ENCODE results near the gene FBXO7. TPM values are rescaled to one million over a fixed set of nuclear protein-coding genes. Genes with fewer than 3 reads are reported as not detected.

The FBXO7 gene
- total RNA-seq, 1 experiment from 2014 or later: 75.7 TPM

DNA sequence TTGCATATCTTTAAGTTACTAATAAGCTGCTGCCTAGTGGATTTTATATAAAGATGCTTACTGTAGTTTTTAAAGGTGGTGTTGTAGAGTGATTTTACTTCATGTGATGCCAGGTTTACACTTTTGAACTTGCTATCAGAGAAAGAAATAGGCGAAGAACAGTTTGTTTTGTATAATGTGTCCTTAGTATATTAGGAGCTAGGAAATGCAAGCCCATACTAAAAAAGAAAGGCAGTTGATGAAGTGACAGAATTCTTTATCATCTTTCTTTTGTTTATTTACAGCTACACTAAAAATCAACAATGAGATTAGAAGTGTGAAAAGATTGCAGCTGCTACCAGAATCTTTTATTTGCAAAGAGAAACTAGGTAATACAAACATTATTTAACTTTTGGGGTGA lies 12.8 kb downstream of the FBXO7 start:
- Mint-ChIP-seq H3K27ac (ENCODE audit: unreplicated experiment) (no peak overlapping the region), H3K4me1 (ENCODE audit: low read depth, unreplicated experiment) (no peaks in the 10 kb centered on the region), H3K4me3 (ENCODE audit: low read depth, unreplicated experiment) (no peak overlapping the region), H3K27me3 (ENCODE audit: unreplicated experiment) (no peaks in the 10 kb centered on the region), H3K36me3 (ENCODE audit: insufficient read depth, unreplicated experiment) (peaks cover 10% of the 10 kb centered on the region), H3K9me3 (ENCODE audit: low read depth, unreplicated experiment) (no peaks in the 10 kb centered on the region)
- BruUV-seq (replicated peaks): no TSS peak
- CTCF ChIA-PET: no interaction called here
- no peak for DNase-seq
- TF ChIP-seq, protein P1, sequence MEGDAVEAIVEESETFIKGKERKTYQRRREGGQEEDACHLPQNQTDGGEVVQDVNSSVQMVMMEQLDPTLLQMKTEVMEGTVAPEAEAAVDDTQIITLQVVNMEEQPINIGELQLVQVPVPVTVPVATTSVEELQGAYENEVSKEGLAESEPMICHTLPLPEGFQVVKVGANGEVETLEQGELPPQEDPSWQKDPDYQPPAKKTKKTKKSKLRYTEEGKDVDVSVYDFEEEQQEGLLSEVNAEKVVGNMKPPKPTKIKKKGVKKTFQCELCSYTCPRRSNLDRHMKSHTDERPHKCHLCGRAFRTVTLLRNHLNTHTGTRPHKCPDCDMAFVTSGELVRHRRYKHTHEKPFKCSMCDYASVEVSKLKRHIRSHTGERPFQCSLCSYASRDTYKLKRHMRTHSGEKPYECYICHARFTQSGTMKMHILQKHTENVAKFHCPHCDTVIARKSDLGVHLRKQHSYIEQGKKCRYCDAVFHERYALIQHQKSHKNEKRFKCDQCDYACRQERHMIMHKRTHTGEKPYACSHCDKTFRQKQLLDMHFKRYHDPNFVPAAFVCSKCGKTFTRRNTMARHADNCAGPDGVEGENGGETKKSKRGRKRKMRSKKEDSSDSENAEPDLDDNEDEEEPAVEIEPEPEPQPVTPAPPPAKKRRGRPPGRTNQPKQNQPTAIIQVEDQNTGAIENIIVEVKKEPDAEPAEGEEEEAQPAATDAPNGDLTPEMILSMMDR (IDR thresholded peaks at IDR 0.05; ENCODE audit: unreplicated experiment): no peak
- intact Hi-C loops (cut with micrococcal nuclease; ENCODE audit: unreplicated experiment): no loop called here

DNA sequence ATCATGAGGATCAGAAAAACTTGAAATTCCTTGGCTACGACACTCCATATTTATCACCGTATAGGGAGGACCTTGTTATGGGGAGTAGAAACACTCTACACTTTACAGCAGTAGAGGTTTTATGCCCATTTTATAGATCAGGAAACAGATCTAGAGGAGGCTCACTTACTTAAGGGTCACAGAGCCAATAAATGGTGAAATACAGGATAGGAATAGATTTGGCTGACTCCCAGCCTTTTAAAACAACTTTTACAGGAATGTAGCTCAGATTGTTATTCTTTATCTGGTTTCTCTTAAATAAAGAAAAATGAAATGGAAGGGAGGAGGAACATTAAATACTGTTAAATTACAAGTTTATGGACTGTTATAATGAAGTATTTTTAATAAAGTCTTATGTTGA lies 14.8 kb downstream of the FBXO7 start:
- Mint-ChIP-seq H3K4me1 (ENCODE audit: low read depth, unreplicated experiment) (no peaks in the 10 kb centered on the region), H3K27ac (ENCODE audit: unreplicated experiment) (no peak overlapping the region), H3K9me3 (ENCODE audit: low read depth, unreplicated experiment) (no peaks in the 10 kb centered on the region), H3K36me3 (ENCODE audit: insufficient read depth, unreplicated experiment) (peaks cover 24% of the 10 kb centered on the region), H3K27me3 (ENCODE audit: unreplicated experiment) (no peaks in the 10 kb centered on the region), H3K4me3 (ENCODE audit: low read depth, unreplicated experiment) (no peak overlapping the region)
- DNase-seq: no peak
- intact Hi-C loops (cut with micrococcal nuclease; ENCODE audit: unreplicated experiment): no loop called here
- no TSS peak for BruUV-seq (replicated peaks)
- TF ChIP-seq, protein P1 (IDR thresholded peaks at IDR 0.05; ENCODE audit: unreplicated experiment): no peak
- CTCF ChIA-PET: no interaction called here

DNA sequence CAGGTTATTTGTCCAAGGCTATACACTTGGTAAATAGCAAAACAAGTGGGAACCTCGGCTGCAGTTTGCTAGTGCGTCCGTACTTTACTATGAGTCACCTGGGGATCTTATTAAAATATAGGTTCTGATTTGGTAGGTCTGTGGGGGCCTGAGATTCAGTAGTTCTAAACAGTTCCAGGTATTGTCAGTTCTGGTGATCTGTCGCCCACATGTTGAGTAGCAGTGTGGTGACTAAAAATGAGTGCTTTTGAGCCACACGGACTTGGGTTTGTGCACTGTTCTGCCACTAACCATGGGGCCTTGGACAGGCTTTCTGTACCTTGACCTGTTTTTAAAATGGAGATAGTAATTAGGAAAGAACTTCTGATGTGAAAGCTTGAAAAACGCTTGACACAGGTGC lies 15.7 kb downstream of the FBXO7 start:
- peaks cover 30% of the 10 kb centered on the region for H3K36me3 Mint-ChIP-seq (ENCODE audit: insufficient read depth, unreplicated experiment)

DNA sequence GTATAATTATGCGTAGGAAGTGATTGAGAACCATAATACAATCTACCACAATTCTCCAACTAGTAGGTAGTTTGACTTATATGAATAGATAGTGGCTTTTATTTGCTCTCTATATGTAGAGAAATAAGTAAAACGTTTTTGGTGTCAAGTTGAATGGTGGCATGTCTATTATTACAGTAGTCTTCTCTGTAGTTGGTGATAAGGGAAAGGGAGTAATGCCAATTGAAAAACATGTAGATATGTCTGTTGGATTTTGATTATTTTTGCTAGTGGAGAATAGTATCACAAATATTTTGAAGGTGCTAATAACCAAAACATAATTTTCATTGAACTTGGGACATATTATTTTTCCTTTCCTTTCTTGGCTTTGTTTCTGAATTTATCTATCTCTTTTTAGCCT lies 17.5 kb downstream of the FBXO7 start:
- Mint-ChIP-seq H3K36me3 (ENCODE audit: insufficient read depth, unreplicated experiment) (peaks cover 27% of the 10 kb centered on the region), H3K9me3 (ENCODE audit: low read depth, unreplicated experiment) (no peaks in the 10 kb centered on the region), H3K4me3 (ENCODE audit: low read depth, unreplicated experiment) (no peak overlapping the region), H3K27me3 (ENCODE audit: unreplicated experiment) (no peaks in the 10 kb centered on the region), H3K27ac (ENCODE audit: unreplicated experiment) (no peak overlapping the region), H3K4me1 (ENCODE audit: low read depth, unreplicated experiment) (no peaks in the 10 kb centered on the region)
- no TSS peak for BruUV-seq (replicated peaks)
- intact Hi-C loops (cut with micrococcal nuclease; ENCODE audit: unreplicated experiment): no loop called here
- DNase-seq: no peak
- CTCF ChIA-PET: no interaction called here
- TF ChIP-seq, protein P1 (IDR thresholded peaks at IDR 0.05; ENCODE audit: unreplicated experiment): no peak

More for the DNA sequence above, 15.7 kb downstream of the FBXO7 start:
- TF ChIP-seq, protein P1 (IDR thresholded peaks at IDR 0.05; ENCODE audit: unreplicated experiment): no peak
- H3K27ac Mint-ChIP-seq (ENCODE audit: unreplicated experiment): no peak overlapping the region
- intact Hi-C loops (cut with micrococcal nuclease; ENCODE audit: unreplicated experiment): no loop called here
- H3K27me3 Mint-ChIP-seq (ENCODE audit: unreplicated experiment): no peaks in the 10 kb centered on the region
- no peaks in the 10 kb centered on the region for H3K9me3 Mint-ChIP-seq (ENCODE audit: low read depth, unreplicated experiment)
- CTCF ChIA-PET: no interaction called here
- no peak overlapping the region for H3K4me3 Mint-ChIP-seq (ENCODE audit: low read depth, unreplicated experiment)
- no peak for DNase-seq
- no TSS peak for BruUV-seq (replicated peaks)
- no peaks in the 10 kb centered on the region for H3K4me1 Mint-ChIP-seq (ENCODE audit: low read depth, unreplicated experiment)

Measured in Calu3 (cell line).